Left renal pelvis (tissue), 4 donors: ENCODE data around the gene CBLB. TPM values are rescaled to one million over a fixed set of nuclear protein-coding genes. Genes with fewer than 3 reads are reported as not detected.
"Not testable (repeated sequence)": the region's sequence is repeated elsewhere in the genome, so short reads cannot be mapped to it uniquely, and the experiment has no call there.

Experiments
- DNase-seq, 4 donors: peaks; one replicate each; pipeline ENCODE4 v3.0.0-alpha.2; 2013; ENCODE audit warnings: low read depth in 4 of 4, low spot score in 3 of 4
- polyA plus RNA-seq, 4 donors: library from polyadenylated mRNA; unstranded; fragments of 120-200 nt; gene quantifications; one replicate each; pipeline ENCODE4 v1.2.1, GENCODE V29; 2013; ENCODE audit not compliant: insufficient read length in 4 of 4

The CBLB gene
- polyA plus RNA-seq, 4 donors, result 40.2 to 53.7 (median 49.5) TPM

- DNase-seq, result no peak
Measured at GRCh38 chr3:105763659-105764036, 105.2 kb downstream of the CBLB start.

GRCh38 chr3:105762749-105763658 lies 105.8 kb downstream of the CBLB start:
- DNase-seq, result no peak

DNA sequence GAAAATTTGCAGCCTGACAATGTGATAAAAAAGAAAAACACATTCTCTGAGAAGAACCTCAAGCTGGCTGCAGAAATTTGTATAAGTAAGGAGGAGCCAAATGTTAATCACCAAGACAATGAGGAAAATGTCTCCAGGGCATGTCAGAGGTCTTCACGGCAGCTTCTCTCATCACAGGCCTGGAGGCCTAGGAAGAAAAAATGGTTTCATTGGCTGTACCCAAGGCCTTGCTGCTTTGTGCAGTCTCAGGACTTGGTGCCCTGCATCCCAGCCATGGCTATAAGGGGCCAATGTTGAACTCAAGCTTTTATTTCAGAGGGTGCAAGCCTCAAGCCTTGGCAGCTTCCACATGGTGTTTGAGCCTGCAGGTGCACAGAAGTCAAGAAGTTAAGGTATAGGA lies 106.6 kb downstream of the CBLB start:
- not testable (repeated sequence) for DNase-seq

DNA sequence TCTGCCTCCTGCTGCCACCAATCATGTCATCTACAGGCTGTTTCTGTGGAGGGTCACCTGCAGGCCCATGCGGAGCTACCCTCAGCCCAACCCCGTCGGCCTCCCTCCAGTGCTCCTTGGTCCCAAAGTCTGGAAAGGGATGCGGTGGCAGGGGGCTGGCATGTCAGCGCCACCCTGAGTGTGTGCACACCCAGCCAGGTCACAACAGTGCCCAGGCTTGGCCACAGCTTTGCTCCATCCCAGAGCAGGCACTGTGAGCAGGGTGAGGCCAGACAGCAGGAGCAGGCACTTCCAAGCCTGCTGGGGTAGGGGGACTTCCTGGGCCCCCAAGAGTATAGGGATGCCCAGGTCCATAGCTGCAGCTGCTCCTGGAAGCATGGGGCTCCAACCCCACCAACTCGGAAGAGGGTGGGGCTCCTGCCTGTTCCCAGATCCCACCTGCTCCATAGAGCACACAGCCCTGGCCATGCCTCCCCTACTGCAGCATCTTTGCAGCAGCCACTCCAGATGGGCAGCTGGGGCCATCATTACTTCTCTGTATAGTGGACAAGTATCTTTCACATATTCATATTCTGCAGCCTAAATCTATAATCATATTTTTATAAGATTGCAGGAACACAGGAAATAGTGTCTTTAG lies 109.3 kb downstream of the CBLB start:
- no peak for DNase-seq

DNA sequence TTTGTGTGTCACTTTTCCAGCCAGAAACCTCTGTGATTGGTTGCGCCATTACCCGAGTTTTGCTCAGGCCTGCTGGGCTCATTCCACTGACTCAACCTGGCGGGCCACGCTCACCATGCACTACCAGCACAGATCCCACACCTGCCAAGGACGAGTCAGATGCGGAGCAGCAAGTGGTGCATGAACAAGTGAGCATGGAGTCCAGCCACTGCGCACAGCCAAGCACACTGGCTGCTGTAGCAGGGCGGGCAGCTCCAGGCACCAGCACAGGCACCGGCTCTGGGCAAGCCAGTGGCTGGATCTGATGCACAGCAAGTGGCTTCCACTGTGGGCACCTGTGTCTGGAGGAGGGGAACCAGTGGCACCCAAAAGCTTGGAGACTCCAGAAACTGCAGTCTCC lies 110.4 kb downstream of the CBLB start:
- no peak for DNase-seq

- no peak for DNase-seq
Measured at GRCh38 chr3:105755121-105755886, 113.5 kb downstream of the CBLB start.

DNA sequence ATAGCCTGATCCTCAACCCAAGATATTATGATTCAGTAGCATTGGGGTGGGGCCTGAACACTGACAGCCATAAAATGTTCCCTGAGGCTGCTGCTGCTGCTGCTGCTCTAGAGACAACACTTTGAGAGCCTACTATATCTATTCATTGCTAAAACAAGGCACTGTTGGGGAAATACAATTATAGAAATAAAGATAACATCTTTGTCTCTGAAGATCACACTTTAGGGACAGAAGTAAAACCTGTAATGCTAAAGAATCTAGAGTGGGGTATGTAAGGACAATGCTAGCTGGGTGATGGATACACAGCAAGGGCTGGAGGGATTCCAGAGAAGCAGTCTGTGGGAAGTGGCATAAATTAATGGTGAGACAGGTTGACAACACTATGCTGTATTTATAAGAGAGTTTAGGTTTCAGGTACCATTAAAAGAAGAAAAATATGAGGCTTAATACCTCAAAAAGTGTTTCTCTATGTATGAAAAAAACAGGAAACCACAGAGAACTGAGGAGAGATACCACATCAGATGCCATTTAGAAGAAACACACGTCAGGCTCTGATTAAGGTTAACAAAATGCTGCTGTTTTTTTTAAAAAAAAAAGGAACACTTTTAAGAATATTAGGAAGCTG lies 115.9 kb downstream of the CBLB start:
- DNase-seq, result no peak

DNA sequence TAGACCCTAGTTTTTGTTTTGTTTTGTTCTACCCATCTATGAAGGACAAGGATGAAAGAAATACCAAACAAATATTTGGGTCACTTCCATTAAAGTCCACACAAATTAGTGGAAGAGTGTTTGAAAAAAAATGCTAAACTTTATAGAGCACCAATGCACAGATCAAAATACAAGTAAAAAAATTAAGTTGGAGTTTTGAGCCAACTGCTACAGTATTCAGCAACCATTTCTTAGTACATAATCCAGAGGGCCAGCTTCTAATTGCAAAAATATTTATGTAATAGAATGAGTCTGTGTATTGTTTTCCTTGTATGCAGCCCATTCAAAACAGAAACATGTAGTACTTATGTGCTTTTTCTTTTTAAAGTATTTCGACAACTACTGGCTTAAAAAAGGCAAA lies 121.1 kb downstream of the CBLB start:
- DNase-seq, result no peak

- no peak for DNase-seq
Measured at GRCh38 chr3:105747060-105747541, 121.7 kb downstream of the CBLB start.

DNA sequence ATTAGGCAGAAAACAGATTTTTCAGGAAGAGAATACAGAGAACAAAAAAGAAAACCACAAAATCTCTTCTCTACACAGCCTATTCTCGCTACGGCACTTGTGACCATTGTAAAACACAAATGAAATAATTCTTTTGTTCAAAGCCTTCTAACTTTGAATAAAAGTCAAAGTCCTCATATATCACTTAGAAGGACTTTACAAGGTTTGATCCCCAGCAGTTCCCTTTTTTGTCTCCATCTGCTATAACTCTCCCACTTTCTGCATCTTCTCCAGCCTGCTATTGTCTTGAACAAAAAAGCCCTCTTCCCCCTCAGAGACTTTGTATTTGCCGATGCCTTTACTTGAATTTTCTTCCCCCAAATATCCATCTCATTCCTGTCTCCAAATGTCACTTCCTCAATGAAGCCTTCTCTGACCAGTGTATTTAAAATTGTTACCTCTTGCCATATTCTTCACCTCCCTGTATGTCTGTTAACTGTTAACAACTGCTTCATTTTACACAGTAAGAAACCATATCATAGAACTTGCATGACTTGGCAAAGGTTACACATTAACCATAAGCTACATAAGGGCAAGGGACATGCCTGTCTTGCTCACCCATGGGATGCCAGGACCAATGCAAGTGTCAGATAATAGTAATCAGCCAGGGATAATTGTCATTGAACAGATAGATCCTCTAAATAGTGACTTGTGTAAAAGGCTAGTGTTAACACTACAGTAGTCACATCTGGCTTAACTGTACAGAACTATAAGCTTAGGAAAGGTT lies 122.4 kb downstream of the CBLB start:
- DNase-seq, result no peak

- DNase-seq, result no peak
Measured at GRCh38 chr3:105745046-105745445, 123.8 kb downstream of the CBLB start.

- DNase-seq, result no peak
Measured at GRCh38 chr3:105744202-105744601, 124.6 kb downstream of the CBLB start.

DNA sequence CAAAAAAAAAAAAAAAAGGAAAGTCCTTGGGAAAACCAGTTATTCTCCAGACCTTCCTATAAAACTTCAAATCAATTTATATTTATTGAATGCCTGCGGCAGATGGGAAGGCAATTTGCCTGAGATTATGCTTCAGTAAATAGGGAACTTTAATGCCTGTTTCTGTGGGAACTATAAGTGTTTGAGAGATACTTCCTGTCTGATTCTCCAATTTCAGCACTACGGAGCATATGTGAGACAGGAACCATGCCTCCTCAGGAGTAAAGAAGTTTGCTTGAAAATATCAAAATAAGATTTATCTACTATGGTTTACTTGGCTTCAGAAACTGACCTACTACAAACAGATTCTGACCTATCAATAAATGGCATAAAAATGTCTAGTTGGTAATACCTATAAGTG lies 135.5 kb downstream of the CBLB start:
- DNase-seq, result no peak

- no peak for DNase-seq
Measured at GRCh38 chr3:105731686-105732085, 137.1 kb downstream of the CBLB start.

- no peak for DNase-seq
Measured at GRCh38 chr3:105730801-105731354, 137.9 kb downstream of the CBLB start.

DNA sequence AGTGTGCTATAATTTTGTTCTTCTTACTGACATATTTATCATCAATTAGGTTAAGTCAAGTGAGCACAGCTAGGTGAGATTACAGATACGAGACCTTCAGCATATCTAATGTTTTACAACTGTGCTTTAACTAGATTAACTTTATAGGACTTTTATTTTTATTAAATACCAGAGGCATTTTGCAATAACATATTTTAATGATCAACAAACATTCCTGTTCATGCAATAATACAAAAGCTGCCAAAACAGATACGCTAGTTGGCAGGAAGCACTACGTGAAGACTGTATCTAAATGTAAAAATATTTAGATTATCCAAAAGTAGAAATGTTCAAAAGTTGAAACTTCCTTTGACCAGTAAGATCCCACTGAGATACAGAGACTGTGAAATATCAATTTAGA lies 139.1 kb downstream of the CBLB start:
- no peak for DNase-seq

GRCh38 chr3:105728771-105729312 lies 140.0 kb downstream of the CBLB start:
- DNase-seq, result no peak

DNA sequence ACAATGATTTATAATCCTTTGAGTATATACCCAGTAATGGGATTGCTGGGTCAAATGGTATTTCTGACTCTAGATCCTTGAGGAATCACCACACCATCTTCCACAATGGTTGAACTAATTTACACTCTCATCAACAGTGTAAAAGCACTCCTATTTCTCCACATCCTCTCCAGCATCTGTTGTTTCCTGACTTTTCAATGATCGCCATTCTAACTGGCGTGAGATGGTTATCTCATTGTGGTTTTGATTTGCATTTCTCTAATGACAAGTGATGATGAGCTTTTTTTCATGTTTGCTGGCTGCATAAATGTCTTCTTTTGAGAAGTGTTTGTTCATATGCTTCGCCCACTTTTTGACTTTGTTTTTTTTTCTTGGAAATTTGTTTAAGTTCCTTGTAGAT lies 141.8 kb downstream of the CBLB start:
- DNase-seq, result not testable (repeated sequence)

DNA sequence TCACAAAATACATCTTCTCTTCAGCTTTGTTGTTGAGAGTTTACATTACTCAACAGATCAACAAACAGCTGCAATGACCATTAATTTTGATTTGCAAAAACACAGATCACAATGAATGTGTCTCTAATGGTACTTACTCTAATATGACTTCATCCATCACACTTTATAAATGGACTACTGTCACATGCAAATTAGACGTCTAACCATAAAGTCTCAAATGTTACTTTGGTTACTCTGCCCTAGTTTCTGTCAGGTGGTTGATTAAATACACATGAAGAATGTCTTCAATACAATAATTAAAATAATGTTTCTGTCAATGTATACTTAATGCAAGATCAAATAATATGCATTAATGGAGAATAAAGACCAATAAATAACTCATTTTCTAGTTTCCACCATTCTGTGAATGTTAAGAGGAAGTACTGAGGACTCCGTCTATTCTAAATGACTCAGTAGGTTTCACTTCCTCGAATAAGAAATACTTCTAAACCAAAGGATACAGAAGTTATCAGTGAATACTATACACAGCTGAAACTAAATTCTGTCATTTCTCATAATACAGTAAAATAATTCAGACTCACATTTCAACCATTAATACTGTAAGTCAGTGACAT lies 145.8 kb downstream of the CBLB start:
- no peak for DNase-seq
